Activated naive CD4-positive, alpha-beta T cell treated with anti-CD3 and anti-CD28 coated beads for 36 hours (primary cell): ENCODE results near the gene LRRN2. TPM values are rescaled to one million over a fixed set of nuclear protein-coding genes. Genes with fewer than 3 reads are reported as not detected.

Experiments
- CTCF ChIA-PET: fragments of 350-600 bp; sonication (Branson Sonifier 250); formaldehyde crosslinking; loops from one replicate; lab custom pipeline; 2021; ENCODE audit warnings: antibody characterized with exemption; lab: Charles Lee
- DNase-seq: peaks from one replicate; pipeline ENCODE4 v3.0.0-alpha.2; 2020
- H3K27ac Mint-ChIP-seq: one replicate; pipeline ENCODE4 v1.8.0; 2021; ENCODE audit warnings: mild to moderate bottlenecking, mixed read lengths
- H3K27me3 Mint-ChIP-seq: one replicate; pipeline ENCODE4 v1.8.0; 2021; ENCODE audit warnings: low read depth, mixed read lengths
- H3K36me3 Mint-ChIP-seq: one replicate; pipeline ENCODE4 v1.8.0; 2021; ENCODE audit warnings: low read depth, mixed read lengths
- H3K4me1 Mint-ChIP-seq: one replicate; pipeline ENCODE4 v1.8.0; 2021; ENCODE audit warnings: low read depth, mixed read lengths
- H3K4me3 Mint-ChIP-seq: one replicate; pipeline ENCODE4 v1.8.0; 2021; ENCODE audit warnings: mild to moderate bottlenecking, moderate library complexity, mixed read lengths
- H3K9me3 Mint-ChIP-seq: one replicate; pipeline ENCODE4 v1.8.0; 2021; ENCODE audit warnings: mixed read lengths
- intact Hi-C: fragments of 100-400 bp; cut with micrococcal nuclease; formaldehyde crosslinking; loops from one replicate; pipeline ENCODE4 v1.15.1; 2023
- total RNA-seq, 2 experiments: library from RNA; stranded (reverse); gene quantifications; one replicate each; pipeline ENCODE4 v1.2.3, GENCODE V29; 2021

The LRRN2 gene
- total RNA-seq, 2 experiments from 2014 or later, result not detected

DNA sequence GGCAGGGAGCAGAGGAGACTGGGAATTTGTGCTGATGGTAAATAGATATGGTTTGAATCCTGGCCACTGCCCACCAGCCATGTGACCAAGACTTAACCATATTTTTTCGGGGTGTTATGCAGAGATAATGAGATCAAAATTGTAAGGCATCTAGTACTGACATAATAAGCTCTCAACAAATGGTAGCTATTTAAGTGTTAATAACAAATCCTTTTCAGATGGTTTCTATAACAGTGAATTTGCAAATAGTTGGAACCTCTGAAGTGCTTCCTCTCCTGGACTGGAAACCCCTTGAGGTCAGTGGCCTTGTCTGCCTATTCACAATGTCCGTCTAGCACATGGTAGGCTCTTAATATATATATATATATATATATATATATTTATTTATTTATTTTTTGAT is 104.7 kb downstream of the LRRN2 start:
- Mint-ChIP-seq H3K27ac (no peak overlapping the region), H3K36me3 (peaks cover 6% of the 10 kb centered on the region), H3K27me3 (no peaks in the 10 kb centered on the region), H3K9me3 (no peaks in the 10 kb centered on the region), H3K4me1 (peaks cover 30% of the 10 kb centered on the region), H3K4me3 (no peak overlapping the region)
- intact Hi-C loops, result no loop called here
- DNase-seq, result no peak
- CTCF ChIA-PET, result interaction anchor here (4.9 kb wide), 1 partner anchor 226 kb away, joined by 34 read pairs; no protein-coding TSS in a partner anchor

DNA sequence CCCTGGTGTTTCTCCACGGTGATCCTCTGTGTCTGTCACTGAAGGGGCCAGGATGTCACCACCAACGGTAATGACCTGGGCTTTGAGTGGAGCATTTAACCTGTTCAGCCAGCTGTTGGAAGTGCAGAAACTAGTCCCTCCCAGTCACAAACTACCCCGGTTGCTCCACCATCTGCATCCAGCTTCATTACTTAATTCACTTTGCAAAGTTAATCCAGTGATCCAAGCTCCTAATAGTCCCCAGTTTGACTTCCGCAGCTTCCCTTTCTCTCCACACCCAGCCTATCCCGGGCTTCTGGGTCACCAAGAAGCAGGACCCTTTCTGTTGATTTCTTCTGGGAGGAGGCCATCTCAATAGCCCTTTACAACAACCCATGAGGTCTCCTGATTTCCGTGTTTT is 105.9 kb downstream of the LRRN2 start:
- H3K4me1 Mint-ChIP-seq, result peaks cover 26% of the 10 kb centered on the region
- peaks cover 7% of the 10 kb centered on the region for H3K36me3 Mint-ChIP-seq
- CTCF ChIA-PET, result interaction anchor here (0.6 to 4.9 kb wide), 7 partner anchors 13 to 372 kb away, joined by 3 to 34 read pairs (median 6); no protein-coding TSS in a partner anchor
- no peaks in the 10 kb centered on the region for H3K27me3 Mint-ChIP-seq
- peak overlapping the region; percentile 87 for H3K27ac Mint-ChIP-seq
- intact Hi-C loops, result no loop called here
- H3K4me3 Mint-ChIP-seq, result peak overlapping the region; percentile 70
- no peaks in the 10 kb centered on the region for H3K9me3 Mint-ChIP-seq
- no peak for DNase-seq

DNA sequence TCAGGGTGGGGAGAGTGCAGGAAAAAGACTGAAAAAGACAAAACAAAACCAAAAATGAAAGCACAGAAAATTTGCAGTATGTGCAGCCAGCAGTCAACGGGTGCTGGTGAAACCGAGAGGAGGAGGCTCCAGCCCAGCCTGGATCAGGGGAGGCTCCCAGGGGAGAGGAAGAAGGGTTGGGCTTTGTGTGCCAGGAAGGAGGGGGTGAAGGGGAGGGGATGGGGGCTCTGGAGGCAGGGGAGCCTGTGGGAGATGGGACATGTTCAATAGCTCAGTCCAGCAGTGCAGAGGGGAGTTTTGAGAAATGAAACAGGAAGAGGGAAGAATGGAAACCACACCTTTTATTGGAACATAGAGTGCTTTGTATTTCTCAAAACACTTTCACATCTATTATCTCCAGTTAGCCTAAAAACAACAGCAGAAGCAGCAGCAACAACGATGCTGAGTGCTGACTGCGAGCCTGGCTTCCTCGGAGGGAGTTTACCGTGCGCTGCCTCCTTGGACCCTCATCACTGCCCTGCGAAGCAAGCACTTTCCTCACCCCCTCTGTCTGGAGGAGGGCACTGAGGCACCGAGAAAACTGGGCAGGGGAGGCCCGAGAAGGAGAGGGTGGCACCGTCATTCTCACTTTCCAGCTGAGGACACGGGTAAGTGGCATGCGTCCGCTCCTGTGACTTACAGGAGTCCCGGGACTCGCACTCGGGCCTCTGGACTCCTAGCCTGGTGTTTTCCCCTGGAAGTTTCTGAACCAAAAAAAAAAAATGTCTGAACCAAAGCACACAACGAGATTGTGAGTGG is 106.5 kb downstream of the LRRN2 start:
- peaks cover 7% of the 10 kb centered on the region for H3K36me3 Mint-ChIP-seq
- intact Hi-C loops, result no loop called here
- H3K9me3 Mint-ChIP-seq, result no peaks in the 10 kb centered on the region
- CTCF ChIA-PET, result interaction anchor here (0.6 to 4.9 kb wide), 8 partner anchors 13 to 676 kb away, joined by 3 to 34 read pairs (median 5); no protein-coding TSS in a partner anchor
- peaks cover 26% of the 10 kb centered on the region for H3K4me1 Mint-ChIP-seq
- H3K27me3 Mint-ChIP-seq, result no peaks in the 10 kb centered on the region
- DNase-seq, result peak; percentile 71
- peak overlapping the region; percentile 70 for H3K4me3 Mint-ChIP-seq
- peak overlapping the region; percentile 87 for H3K27ac Mint-ChIP-seq

DNA sequence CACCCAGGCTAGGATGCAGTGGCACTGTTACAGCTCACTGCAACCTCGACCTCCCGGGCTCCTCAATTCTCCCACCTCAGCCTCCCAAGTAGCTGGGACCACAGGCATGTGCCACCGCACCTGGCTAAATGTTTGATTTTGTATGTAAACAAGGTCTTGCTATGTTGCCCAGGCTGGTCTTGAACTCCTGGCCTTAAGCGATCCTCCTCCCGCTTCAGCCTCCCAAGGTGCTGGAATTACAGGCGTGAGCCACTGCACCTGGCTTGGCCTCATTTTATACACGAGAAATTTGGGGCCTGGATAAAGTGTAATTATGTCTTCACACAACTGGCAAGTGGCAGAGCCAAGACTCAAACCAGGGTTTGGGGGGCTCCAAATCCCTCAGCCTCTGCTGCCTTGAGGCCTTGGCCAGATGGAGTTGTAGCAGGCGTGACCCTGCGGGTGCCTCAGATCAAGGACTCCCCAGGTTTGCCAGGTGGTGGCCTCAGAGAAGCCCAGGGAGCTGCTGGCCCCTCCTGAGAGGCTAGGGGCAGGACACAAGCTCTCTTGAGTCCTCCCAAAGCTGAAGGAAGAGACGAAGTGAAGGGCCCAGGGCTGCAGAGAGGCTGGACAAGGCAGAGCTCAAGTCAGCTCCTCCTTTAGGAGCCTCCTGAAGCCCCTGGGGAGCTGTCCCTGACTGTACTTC is 107.6 kb downstream of the LRRN2 start:
- intact Hi-C loops, result no loop called here
- Mint-ChIP-seq H3K9me3 (no peaks in the 10 kb centered on the region), H3K27ac (peak overlapping the region; percentile 87), H3K4me3 (no peak overlapping the region), H3K27me3 (no peaks in the 10 kb centered on the region), H3K4me1 (peaks cover 26% of the 10 kb centered on the region), H3K36me3 (peaks cover 9% of the 10 kb centered on the region)
- no peak for DNase-seq
- CTCF ChIA-PET, result interaction anchor here (0.7 to 4.9 kb wide), 6 partner anchors 9 to 677 kb away, joined by 4 to 34 read pairs (median 8); no protein-coding TSS in a partner anchor

DNA sequence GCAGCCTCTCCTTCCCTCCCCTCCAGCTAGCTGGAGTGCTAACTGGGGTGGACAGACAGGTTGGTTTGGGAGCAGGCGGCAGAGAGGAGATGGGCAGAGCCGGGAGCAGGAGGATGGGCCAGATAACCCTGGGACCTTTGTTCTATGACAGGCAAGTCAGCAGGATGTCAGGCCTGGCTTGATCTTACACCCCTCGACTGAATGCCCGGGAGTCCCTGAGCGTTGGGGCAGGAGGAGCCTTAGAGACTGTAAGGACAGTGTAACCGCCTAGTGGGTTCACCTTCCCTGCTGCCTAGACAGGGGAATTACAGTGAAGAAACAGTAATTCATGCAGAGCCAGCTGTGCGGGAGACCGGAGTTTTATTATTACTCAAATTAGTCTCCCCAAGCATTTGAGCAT is 109.1 kb downstream of the LRRN2 start:
- H3K4me3 Mint-ChIP-seq, result no peak overlapping the region
- H3K4me1 Mint-ChIP-seq, result peaks cover 26% of the 10 kb centered on the region
- CTCF ChIA-PET, result interaction anchor here (4.9 kb wide), 1 partner anchor 230 kb away, joined by 34 read pairs; no protein-coding TSS in a partner anchor
- no peak for DNase-seq
- H3K9me3 Mint-ChIP-seq, result no peaks in the 10 kb centered on the region
- intact Hi-C loops, result no loop called here
- peaks cover 12% of the 10 kb centered on the region for H3K36me3 Mint-ChIP-seq
- no peaks in the 10 kb centered on the region for H3K27me3 Mint-ChIP-seq
- no peak overlapping the region for H3K27ac Mint-ChIP-seq

DNA sequence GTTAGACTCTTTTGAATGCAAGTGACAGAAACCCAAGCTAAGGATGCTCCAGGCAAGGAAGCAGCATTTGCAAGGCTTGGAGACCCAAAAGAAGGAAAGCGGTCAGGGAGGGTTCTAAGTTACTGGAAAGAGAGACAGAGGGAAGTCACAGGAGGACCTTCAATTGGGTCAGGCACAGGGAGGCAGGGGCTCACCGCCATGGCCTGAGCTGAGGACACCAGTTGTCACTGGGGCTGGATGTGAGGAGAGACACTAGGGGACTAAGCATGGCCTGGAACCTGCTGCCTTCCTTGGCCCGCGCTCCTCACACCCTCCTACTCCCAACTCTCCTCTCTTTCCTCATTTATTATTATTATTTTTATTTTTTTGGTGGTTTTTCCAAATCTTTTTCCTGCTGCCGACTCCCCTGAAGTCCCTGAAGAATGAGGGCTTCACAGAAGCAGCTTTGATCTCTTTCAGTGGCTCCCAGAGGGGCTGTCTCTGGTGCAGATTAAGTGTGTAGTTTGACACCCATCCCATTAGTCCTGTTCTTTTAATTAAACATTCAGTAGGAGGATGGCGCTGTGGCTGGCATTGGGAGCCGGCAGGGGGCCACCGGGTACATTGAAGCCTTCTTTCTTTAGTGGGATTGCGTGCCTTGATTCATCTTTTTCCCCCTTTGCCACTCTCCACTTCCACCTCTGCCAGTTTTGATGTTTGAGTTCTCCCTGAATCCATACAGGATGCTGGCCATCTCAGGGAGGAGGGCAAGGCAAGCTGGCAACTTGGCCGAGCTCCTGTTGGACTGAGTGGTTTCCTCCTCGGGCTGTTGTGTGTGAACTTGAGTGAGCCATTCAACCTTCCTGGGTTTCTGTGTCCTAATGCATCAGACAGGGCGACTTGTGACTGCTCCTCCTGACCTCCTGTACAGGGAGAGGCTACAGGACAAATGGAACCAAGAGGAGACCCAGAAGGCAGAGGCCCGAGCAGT is 110.0 kb downstream of the LRRN2 start:
- H3K27me3 Mint-ChIP-seq, result no peaks in the 10 kb centered on the region
- H3K27ac Mint-ChIP-seq, result no peak overlapping the region
- CTCF ChIA-PET, result interaction anchor here (1.6 to 2.7 kb wide), 2 partner anchors 10 to 232 kb away, joined by 6 to 18 read pairs; no protein-coding TSS in a partner anchor
- H3K36me3 Mint-ChIP-seq, result peaks cover 11% of the 10 kb centered on the region
- intact Hi-C loops, result no loop called here
- H3K4me1 Mint-ChIP-seq, result peaks cover 24% of the 10 kb centered on the region
- no peak for DNase-seq
- H3K9me3 Mint-ChIP-seq, result no peaks in the 10 kb centered on the region
- H3K4me3 Mint-ChIP-seq, result no peak overlapping the region

DNA sequence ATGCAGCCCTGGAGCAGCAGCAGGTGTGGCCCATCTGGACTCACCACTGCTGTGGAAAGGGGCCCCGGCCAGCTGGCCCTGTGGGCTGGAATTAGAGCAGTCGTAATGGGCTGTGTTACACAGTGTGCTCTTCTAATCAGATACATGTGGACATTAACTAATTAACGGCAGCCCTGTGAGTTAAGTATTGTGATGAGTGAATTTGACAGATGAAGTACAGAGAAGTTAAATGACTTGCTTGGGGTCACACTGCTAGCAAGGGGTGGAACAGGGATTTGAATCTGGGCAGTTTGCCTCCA is 110.7 kb downstream of the LRRN2 start:
- CTCF ChIA-PET, result interaction anchor here (1.4 to 2.7 kb wide), 3 partner anchors 9 to 232 kb away, joined by 4 to 18 read pairs (median 6); no protein-coding TSS in a partner anchor
- peaks cover 15% of the 10 kb centered on the region for H3K36me3 Mint-ChIP-seq
- peaks cover 19% of the 10 kb centered on the region for H3K4me1 Mint-ChIP-seq
- intact Hi-C loops, result no loop called here
- H3K27me3 Mint-ChIP-seq, result no peaks in the 10 kb centered on the region
- no peaks in the 10 kb centered on the region for H3K9me3 Mint-ChIP-seq
- no peak overlapping the region for H3K27ac Mint-ChIP-seq
- no peak overlapping the region for H3K4me3 Mint-ChIP-seq
- no peak for DNase-seq

DNA sequence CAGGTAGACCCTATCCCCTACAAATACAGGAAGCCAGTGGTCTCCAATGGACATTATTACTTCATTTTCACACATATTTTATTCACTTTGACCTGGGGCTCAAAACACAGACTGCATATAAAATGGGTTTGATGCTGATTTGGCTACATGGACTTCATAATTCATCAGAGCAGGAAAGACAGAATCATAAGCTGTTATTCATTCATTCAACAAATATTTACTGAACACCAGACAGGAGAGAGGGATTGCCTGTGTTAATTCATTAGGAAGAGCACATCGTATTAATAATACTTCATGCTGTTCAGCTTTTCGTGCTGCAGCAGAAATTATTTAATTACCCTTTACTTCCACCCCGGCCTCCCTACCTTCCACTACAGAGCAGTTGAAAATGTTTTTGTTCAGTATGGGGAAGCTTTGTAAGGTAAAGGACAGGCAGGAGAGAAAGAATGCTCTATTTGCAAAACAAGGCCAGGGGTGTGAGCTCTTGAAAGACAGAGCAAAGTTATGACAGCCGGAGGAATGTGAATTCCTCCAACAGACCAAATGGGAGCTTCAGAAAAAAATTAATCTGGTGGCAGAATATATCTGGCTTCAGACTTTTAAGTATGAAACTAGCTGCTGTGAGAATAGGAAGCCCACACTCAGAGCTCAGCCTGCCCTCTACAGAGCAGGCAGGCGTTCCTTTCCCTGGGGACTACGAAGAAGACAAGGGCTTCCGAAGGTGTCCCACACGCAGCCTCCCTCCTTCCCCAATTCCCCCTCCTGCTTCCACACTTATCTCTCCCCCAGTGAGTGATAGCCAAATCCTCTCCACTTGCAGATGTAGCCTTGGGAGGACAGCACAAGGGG is 111.3 kb downstream of the LRRN2 start:
- Mint-ChIP-seq H3K4me3 (no peak overlapping the region), H3K36me3 (peaks cover 21% of the 10 kb centered on the region), H3K27ac (no peak overlapping the region), H3K9me3 (no peaks in the 10 kb centered on the region), H3K27me3 (no peaks in the 10 kb centered on the region), H3K4me1 (peaks cover 13% of the 10 kb centered on the region)
- intact Hi-C loops, result no loop called here
- DNase-seq, result no peak
- CTCF ChIA-PET, result interaction anchor here (1.4 to 2.7 kb wide), 3 partner anchors 9 to 233 kb away, joined by 4 to 18 read pairs (median 6); no protein-coding TSS in a partner anchor

DNA sequence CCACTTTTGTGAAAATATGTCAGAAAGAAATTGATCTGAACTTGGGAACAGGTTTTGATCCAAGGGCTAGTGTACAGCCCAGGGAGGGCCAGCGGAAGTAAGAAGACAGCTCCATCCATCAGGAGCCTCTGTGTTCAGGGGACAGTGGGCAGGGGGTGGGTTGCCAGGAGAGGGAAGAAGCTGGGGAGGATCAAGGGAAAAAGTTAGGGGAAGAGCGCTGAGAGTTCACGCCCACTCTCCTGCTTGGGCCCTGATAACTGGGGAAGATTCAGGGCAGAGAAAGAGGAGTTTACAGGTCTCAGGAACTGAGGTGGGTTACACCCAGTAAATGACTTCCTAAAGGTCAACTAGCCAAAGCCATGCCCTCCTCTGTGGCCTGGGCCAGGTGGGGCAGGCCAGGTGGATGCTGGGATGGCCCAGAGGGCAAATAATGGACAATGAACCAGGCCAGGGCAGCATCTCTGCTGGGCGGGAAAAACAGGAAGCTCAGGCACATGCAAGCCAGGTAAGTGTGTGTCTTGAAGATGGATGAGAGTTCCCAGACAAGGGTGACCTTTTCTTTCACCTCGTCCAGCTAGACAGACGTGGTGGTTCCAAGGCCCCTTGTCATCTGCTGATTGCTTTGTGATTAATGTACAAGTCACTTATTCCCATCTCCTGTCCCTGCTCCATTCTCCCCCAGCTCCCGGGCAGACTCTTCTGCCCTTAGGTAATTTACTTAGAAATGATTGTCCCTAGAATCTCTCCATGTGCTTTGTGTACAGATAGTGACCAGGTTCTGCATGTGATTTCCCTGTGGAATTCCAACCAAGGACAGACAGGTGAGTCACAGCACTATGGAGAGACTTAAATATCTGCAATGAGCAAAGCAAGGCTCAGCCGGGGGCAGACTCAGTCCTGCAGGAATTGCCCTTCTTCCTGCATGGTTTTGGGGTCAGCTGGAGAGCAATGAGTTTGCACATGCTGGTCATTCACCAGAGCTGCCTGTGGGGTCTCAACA is 112.3 kb downstream of the LRRN2 start:
- no peaks in the 10 kb centered on the region for H3K27me3 Mint-ChIP-seq
- H3K4me3 Mint-ChIP-seq, result no peak overlapping the region
- no peaks in the 10 kb centered on the region for H3K9me3 Mint-ChIP-seq
- peaks cover 3% of the 10 kb centered on the region for H3K4me1 Mint-ChIP-seq
- CTCF ChIA-PET, result interaction anchor here (1.4 to 2.7 kb wide), 2 partner anchors 190 to 234 kb away, joined by 4 to 18 read pairs; no protein-coding TSS in a partner anchor
- peaks cover 22% of the 10 kb centered on the region for H3K36me3 Mint-ChIP-seq
- intact Hi-C loops, result no loop called here
- H3K27ac Mint-ChIP-seq, result peak overlapping the region; percentile 6
- no peak for DNase-seq

DNA sequence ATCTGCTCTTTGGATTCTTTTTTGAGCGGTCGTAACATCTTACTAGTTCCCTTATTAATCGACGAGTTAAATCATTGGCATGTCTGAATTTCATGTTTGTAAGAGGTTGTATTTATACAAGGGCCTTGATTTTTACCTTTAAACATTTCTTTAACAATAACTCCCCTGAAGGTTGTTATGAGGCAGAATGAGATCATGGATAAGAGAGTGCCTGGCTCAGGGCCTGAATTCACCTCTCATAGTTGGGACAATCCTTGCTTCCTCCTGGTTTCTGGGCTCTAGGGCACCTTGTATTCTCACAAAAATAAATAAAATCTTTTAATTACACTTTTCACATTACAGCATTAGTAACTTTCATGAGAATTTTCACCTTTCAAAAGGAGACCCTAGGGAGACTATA is 113.9 kb downstream of the LRRN2 start:
- Mint-ChIP-seq H3K4me3 (no peak overlapping the region), H3K9me3 (no peaks in the 10 kb centered on the region), H3K27me3 (no peaks in the 10 kb centered on the region), H3K36me3 (peaks cover 26% of the 10 kb centered on the region), H3K4me1 (no peaks in the 10 kb centered on the region), H3K27ac (no peak overlapping the region)
- CTCF ChIA-PET, result interaction anchor here (0.6 to 1.6 kb wide), 5 partner anchors 10 to 236 kb away, joined by 3 to 8 read pairs (median 3); no protein-coding TSS in a partner anchor
- DNase-seq, result no peak
- intact Hi-C loops, result no loop called here
